ENCODE results near the gene SART3.
"Not testable (repeated sequence)": the region's sequence is repeated elsewhere in the genome, so short reads cannot be mapped to it uniquely, and the experiment has no call there.

SART3 gene

GRCh38 chr12:108597559-108598471 is 36.8 kb upstream of the SART3 start, which contains the start of gene TMEM119:
TSS of gene TMEM119 (minus strand) at chr12:108598084. CDS start at chr12:108592383, 5,701 bp downstream.
- no peak for DNase-seq

GRCh38 chr12:108596854-108597558 is 36.0 kb upstream of the SART3 start:
- DNase-seq: no peak

GRCh38 chr12:108595711-108596647 is 35.0 kb upstream of the SART3 start:
- DNase-seq: no peak

GRCh38 chr12:108594960-108595710 is 34.2 kb upstream of the SART3 start:
- DNase-seq: no peak

- DNase-seq: no peak
These were observed 33.4 kb upstream of the SART3 start for GRCh38 chr12:108594323-108594903.

- no peak for DNase-seq
These were observed 31.3 kb upstream of the SART3 start for GRCh38 chr12:108592033-108592909.

GRCh38 chr12:108591267-108591980 is 30.5 kb upstream of the SART3 start:
- no peak for DNase-seq

- not testable (repeated sequence) for DNase-seq
These were observed 29.5 kb upstream of the SART3 start for GRCh38 chr12:108590463-108590862.

GRCh38 chr12:108589840-108590229 is 28.9 kb upstream of the SART3 start:
- DNase-seq: no peak

- DNase-seq: no peak
These were observed 28.3 kb upstream of the SART3 start for GRCh38 chr12:108589028-108589839.

- no peak for DNase-seq
These were observed 26.9 kb upstream of the SART3 start for GRCh38 chr12:108587826-108588225.

- no peak for DNase-seq
These were observed 25.3 kb upstream of the SART3 start for GRCh38 chr12:108586306-108586705.

GRCh38 chr12:108585864-108586263 is 24.9 kb upstream of the SART3 start:
- DNase-seq: no peak

- no peak for DNase-seq
These were observed 23.6 kb upstream of the SART3 start for GRCh38 chr12:108584456-108585065.

- no peak for DNase-seq
These were observed 23.0 kb upstream of the SART3 start for GRCh38 chr12:108583991-108584390.

GRCh38 chr12:108582978-108583770 is 22.2 kb upstream of the SART3 start:
- no peak for DNase-seq

GRCh38 chr12:108582509-108582908 is 21.5 kb upstream of the SART3 start:
- no peak for DNase-seq
